Neuronal stem cell (in vitro differentiated cells): ENCODE results near the gene RERG.

Source experiments
- DNase-seq: peaks from one replicate; pipeline ENCODE4 v3.0.0-alpha.2; 2013; ENCODE audit warnings: low spot score
- H2AFZ ChIP-seq: one replicate; pipeline ENCODE4 v1.6.1; 2013; ENCODE audit warnings: mild to moderate bottlenecking, low read length, inconsistent platforms
- H2AK5ac ChIP-seq: 2 replicates; pipeline ENCODE4 v1.6.1; 2013; ENCODE audit warnings: low read depth, mild to moderate bottlenecking, inconsistent platforms, low read length, moderate library complexity, mixed read lengths
- H2BK120ac ChIP-seq: 2 replicates; pipeline ENCODE4 v1.6.1; 2013; ENCODE audit warnings: low read depth, mild to moderate bottlenecking, inconsistent platforms, low read length, moderate library complexity, mixed read lengths
- H2BK12ac ChIP-seq: one replicate; pipeline ENCODE4 v1.6.1; 2013; ENCODE audit warnings: low read length, inconsistent platforms
- H2BK15ac ChIP-seq: 2 replicates; pipeline ENCODE4 v1.6.1; 2013; ENCODE audit warnings: mild to moderate bottlenecking, low read length, inconsistent platforms, mixed read lengths
- H2BK5ac ChIP-seq: one replicate; pipeline ENCODE4 v1.6.1; 2013; ENCODE audit warnings: inconsistent platforms, mild to moderate bottlenecking, low read length, moderate library complexity
- H3K14ac ChIP-seq: one replicate; pipeline ENCODE4 v1.6.1; 2013; ENCODE audit warnings: low read length, inconsistent platforms
- H3K18ac ChIP-seq: 2 replicates; pipeline ENCODE4 v1.6.1; 2013; ENCODE audit warnings: low read length, inconsistent platforms
- H3K23ac ChIP-seq: 2 replicates; pipeline ENCODE4 v1.6.1; 2013; ENCODE audit warnings: low read depth, mild to moderate bottlenecking, mixed read lengths, low read length, inconsistent platforms; ENCODE audit not compliant: poor library complexity
- H3K27ac ChIP-seq: replicated peaks from 3 replicates; pipeline ENCODE4 v1.5.1; 2013; ENCODE audit warnings: low read length, inconsistent platforms
- H3K27me3 ChIP-seq, 3 experiments: 2 replicates each; pipeline ENCODE4 v1.6.1; 2013; ENCODE audit warnings: low read length in 3 of 3, mild to moderate bottlenecking in 2 of 3, inconsistent platforms in 1 of 3, low read depth in 1 of 3, mixed read lengths in 1 of 3, moderate library complexity in 1 of 3; ENCODE audit not compliant: control insufficient read depth in 3 of 3, insufficient read depth in 3 of 3
- H3K36me3 ChIP-seq, 2 donors: replicated peaks in 1 of 2; 2 replicates each; pipeline ENCODE4 v1.6.1; 2013; ENCODE audit warnings: low read length in 2 of 2; ENCODE audit not compliant: control insufficient read depth in 2 of 2, insufficient read depth in 2 of 2
- H3K4ac ChIP-seq: 2 replicates; pipeline ENCODE4 v1.6.1; 2013; ENCODE audit warnings: inconsistent platforms, mild to moderate bottlenecking, low read length, moderate library complexity
- H3K4me1 ChIP-seq, 2 donors: 1 replicate in 1 of 2; 2 replicates in 1 of 2; pipeline ENCODE4 v1.6.1; 2013; ENCODE audit warnings: low read length in 2 of 2, low read depth in 1 of 2; ENCODE audit not compliant: control insufficient read depth in 2 of 2, insufficient read depth in 1 of 2
- H3K4me2 ChIP-seq: one replicate; pipeline ENCODE4 v1.6.1; 2013; ENCODE audit warnings: mild to moderate bottlenecking, low read length, inconsistent platforms; ENCODE audit not compliant: insufficient read depth, poor library complexity, severe bottlenecking
- H3K4me3 ChIP-seq, 2 donors: 2 replicates each; pipeline ENCODE4 v1.5.1; 2013; ENCODE audit warnings: low read length in 2 of 2, mild to moderate bottlenecking in 2 of 2, inconsistent platforms in 1 of 2, moderate library complexity in 1 of 2
- H3K79me1 ChIP-seq: one replicate; pipeline ENCODE4 v1.6.1; 2013; ENCODE audit warnings: low read depth, mild to moderate bottlenecking, inconsistent platforms, low read length, moderate library complexity
- H3K9ac ChIP-seq: one replicate; pipeline ENCODE4 v1.6.1; 2013; ENCODE audit warnings: mild to moderate bottlenecking, low read depth, low read length, inconsistent platforms; ENCODE audit not compliant: poor library complexity
- H3K9me3 ChIP-seq, 2 donors: replicated peaks in 1 of 2; 2 replicates each; pipeline versions ENCODE3 to v1.6.1; 2013; ENCODE audit warnings: low read length in 2 of 2, mild to moderate bottlenecking in 2 of 2, inconsistent platforms in 1 of 2, low read depth in 1 of 2, mixed read lengths in 1 of 2, moderate library complexity in 1 of 2; ENCODE audit not compliant: control insufficient read depth in 2 of 2, insufficient read depth in 1 of 2
- H4K8ac ChIP-seq: one replicate; pipeline ENCODE4 v1.6.1; 2013; ENCODE audit warnings: low read depth, mild to moderate bottlenecking, inconsistent platforms, low read length, moderate library complexity
- H4K91ac ChIP-seq: one replicate; pipeline ENCODE4 v1.6.1; 2013; ENCODE audit warnings: low read length, low read depth, mild to moderate bottlenecking, inconsistent platforms; ENCODE audit not compliant: poor library complexity
- WGBS, 2 donors: extraction: QIAGEN DNeasy Blood & Tissue Kit; methylation state at CpG; one replicate each; pipeline ENCODE4 v1.1.7; 2013; ENCODE audit warnings: missing lambda C conversion rate in 2 of 2, mixed read lengths in 1 of 2; ENCODE audit not compliant: insufficient read length in 2 of 2, insufficient replicate concordance in 1 of 2; ENCODE audit errors: extremely low coverage in 2 of 2; 5-methylcytosine and 5-hydroxymethylcytosine counted together

RERG gene

DNA sequence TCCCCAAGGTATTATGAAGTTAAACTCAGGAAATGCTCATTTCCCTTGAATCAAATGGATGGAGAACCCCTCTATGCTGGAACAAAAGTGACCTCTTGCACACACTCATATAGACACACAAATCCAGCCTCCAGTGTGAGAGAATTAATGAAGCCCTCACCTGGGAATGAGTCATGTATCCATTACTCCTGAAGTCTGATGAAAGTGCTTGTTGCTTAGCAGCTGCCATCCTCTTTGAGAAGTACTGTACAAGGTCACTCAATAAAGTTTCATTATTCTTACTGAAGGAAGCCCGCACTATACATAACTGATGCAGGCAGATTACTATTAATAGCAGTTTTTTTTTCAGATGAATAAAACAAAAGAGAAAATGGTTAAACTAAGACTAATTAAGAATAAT is 102.3 kb downstream of the RERG start:
- no peak overlapping the region for H4K8ac ChIP-seq
- no peak overlapping the region for H2BK12ac ChIP-seq
- no peak overlapping the region for H3K27ac ChIP-seq
- no peak overlapping the region for H3K4ac ChIP-seq
- H3K18ac ChIP-seq, result no peak overlapping the region
- H3K4me3 ChIP-seq, result no peak overlapping the region
- no peak for DNase-seq
- H3K79me1 ChIP-seq, result no peaks in the 10 kb centered on the region
- H3K14ac ChIP-seq, result no peak overlapping the region
- H3K4me2 ChIP-seq, result no peak overlapping the region
- no peak overlapping the region for H4K91ac ChIP-seq
- no peaks in the 10 kb centered on the region for H3K9me3 ChIP-seq
- no peak overlapping the region for H2BK5ac ChIP-seq
- no peak overlapping the region for H3K23ac ChIP-seq
- no peaks in the 10 kb centered on the region for H3K27me3 ChIP-seq
- H3K4me1 ChIP-seq, result no peaks in the 10 kb centered on the region
- no peak overlapping the region for H3K9ac ChIP-seq
- no peak overlapping the region for H2AFZ ChIP-seq
- H2BK120ac ChIP-seq, result no peak overlapping the region
- H2AK5ac ChIP-seq, result no peak overlapping the region
- H3K36me3 ChIP-seq, result no peaks in the 10 kb centered on the region
- no peak overlapping the region for H2BK15ac ChIP-seq
- WGBS, 2 donors, result no CpG with 5 or more reads among the region's 1 CpG

DNA sequence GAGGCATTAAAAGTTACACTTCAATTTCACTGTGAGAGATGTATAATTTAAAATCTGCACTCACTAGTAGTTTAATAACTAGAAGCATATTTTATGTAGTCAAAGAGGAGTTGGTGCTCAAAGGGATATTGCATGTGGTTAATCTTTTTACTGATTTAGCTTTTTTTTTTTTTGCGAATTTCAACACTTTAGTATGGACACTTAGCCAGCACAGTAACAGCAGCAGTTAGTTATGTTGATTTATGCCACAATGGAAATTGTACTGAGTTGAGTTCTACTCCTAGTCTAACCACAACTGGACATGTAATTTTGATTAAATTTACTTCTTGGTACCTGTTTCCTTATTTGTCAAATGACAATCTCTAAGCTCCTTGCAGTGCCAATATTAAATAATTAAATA is 104.2 kb downstream of the RERG start:
- no peak overlapping the region for H3K27ac ChIP-seq
- no peak overlapping the region for H2BK5ac ChIP-seq
- H3K14ac ChIP-seq, result no peak overlapping the region
- H2AK5ac ChIP-seq, result no peak overlapping the region
- H2BK120ac ChIP-seq, result no peak overlapping the region
- H3K23ac ChIP-seq, result no peak overlapping the region
- no peaks in the 10 kb centered on the region for H3K27me3 ChIP-seq
- H3K4me3 ChIP-seq, result no peak overlapping the region
- no peak overlapping the region for H2BK12ac ChIP-seq
- H3K18ac ChIP-seq, result no peak overlapping the region
- DNase-seq, result no peak
- H4K8ac ChIP-seq, result no peak overlapping the region
- H3K9ac ChIP-seq, result no peak overlapping the region
- H4K91ac ChIP-seq, result no peak overlapping the region
- H3K36me3 ChIP-seq, result no peaks in the 10 kb centered on the region
- no peak overlapping the region for H2BK15ac ChIP-seq
- no peaks in the 10 kb centered on the region for H3K79me1 ChIP-seq
- no peak overlapping the region for H2AFZ ChIP-seq
- no CpG with 5 or more reads among the region's 1 CpG for WGBS, 2 donors
- H3K9me3 ChIP-seq, result no peaks in the 10 kb centered on the region
- H3K4me1 ChIP-seq, result no peaks in the 10 kb centered on the region
- no peak overlapping the region for H3K4ac ChIP-seq
- H3K4me2 ChIP-seq, result no peak overlapping the region

DNA sequence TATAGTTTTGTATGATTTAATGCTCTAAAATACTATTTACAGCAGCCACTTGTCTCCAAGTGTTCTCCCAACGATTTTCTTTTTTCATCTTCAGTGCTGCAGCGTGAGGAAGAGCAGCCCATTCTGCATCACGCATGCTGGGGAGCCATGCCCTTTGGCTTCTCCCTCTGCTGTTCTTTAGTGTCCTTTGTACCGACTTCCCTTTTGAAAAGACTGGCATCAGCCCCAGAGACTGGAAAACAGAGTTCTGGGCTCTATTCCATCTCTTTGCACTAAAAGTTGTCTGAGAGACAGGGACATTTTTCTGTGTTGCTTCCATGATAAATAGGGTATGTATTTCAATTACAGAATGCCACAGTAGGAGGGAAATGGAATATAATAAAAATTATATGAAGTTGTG is 105.1 kb downstream of the RERG start:
- no peak overlapping the region for H3K4me2 ChIP-seq
- H2AFZ ChIP-seq, result no peak overlapping the region
- no peak overlapping the region for H3K27ac ChIP-seq
- no peak overlapping the region for H3K4ac ChIP-seq
- H3K9me3 ChIP-seq, result no peaks in the 10 kb centered on the region
- no CpG with 5 or more reads among the region's 4 CpGs for WGBS, 2 donors
- H3K14ac ChIP-seq, result no peak overlapping the region
- DNase-seq, result peak; percentile 14
- no peak overlapping the region for H2BK15ac ChIP-seq
- H3K4me3 ChIP-seq, result no peak overlapping the region
- H3K4me1 ChIP-seq, result no peaks in the 10 kb centered on the region
- H3K23ac ChIP-seq, result no peak overlapping the region
- H2BK12ac ChIP-seq, result no peak overlapping the region
- no peak overlapping the region for H4K91ac ChIP-seq
- no peaks in the 10 kb centered on the region for H3K79me1 ChIP-seq
- H3K18ac ChIP-seq, result no peak overlapping the region
- no peaks in the 10 kb centered on the region for H3K36me3 ChIP-seq
- H2BK120ac ChIP-seq, result no peak overlapping the region
- H2AK5ac ChIP-seq, result no peak overlapping the region
- no peak overlapping the region for H3K9ac ChIP-seq
- H3K27me3 ChIP-seq, result no peaks in the 10 kb centered on the region
- H2BK5ac ChIP-seq, result no peak overlapping the region
- H4K8ac ChIP-seq, result no peak overlapping the region

DNA sequence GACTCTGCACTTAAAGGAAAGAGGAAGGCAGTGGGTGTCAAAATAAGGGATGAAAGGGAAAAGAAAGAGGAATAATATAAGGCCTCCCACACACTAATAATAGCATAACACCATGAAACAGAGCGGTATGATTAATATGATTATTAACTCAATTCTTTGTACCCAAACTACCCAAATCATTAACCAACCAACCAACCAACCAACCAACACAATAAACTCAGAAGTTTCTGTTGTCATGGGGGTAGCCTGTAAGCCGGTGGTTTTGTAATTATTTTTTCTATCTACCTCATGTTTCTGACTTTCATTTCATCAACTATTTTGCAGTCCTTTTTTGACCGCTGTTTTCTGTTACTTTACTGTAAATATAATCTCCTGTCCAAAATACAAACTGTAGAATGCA is 105.8 kb downstream of the RERG start:
- Histone ChIP-seq H3K4me3 (no peak overlapping the region), H3K23ac (no peak overlapping the region)

More for the DNA sequence above, 105.8 kb downstream of the RERG start:
- no peak overlapping the region for H3K27ac ChIP-seq
- no peak overlapping the region for H2BK12ac ChIP-seq
- no peak overlapping the region for H2AFZ ChIP-seq
- no peaks in the 10 kb centered on the region for H3K9me3 ChIP-seq
- WGBS, 2 donors, result no CpG with 5 or more reads among the region's 3 CpGs
- no peak overlapping the region for H4K91ac ChIP-seq
- H2BK15ac ChIP-seq, result no peak overlapping the region
- no peak overlapping the region for H3K4me2 ChIP-seq
- no peak overlapping the region for H2BK120ac ChIP-seq
- no peak overlapping the region for H3K4ac ChIP-seq
- DNase-seq, result no peak
- H3K14ac ChIP-seq, result no peak overlapping the region
- no peaks in the 10 kb centered on the region for H3K27me3 ChIP-seq
- no peak overlapping the region for H2AK5ac ChIP-seq
- H3K36me3 ChIP-seq, result no peaks in the 10 kb centered on the region
- H3K18ac ChIP-seq, result no peak overlapping the region
- no peak overlapping the region for H4K8ac ChIP-seq
- no peaks in the 10 kb centered on the region for H3K4me1 ChIP-seq
- no peak overlapping the region for H2BK5ac ChIP-seq
- H3K79me1 ChIP-seq, result no peaks in the 10 kb centered on the region
- no peak overlapping the region for H3K9ac ChIP-seq
